HG03378 (cell line): Measurements from ENCODE around the gene HAS3.

Source experiments
- ATAC-seq: cut with Tn5 transposase; IDR thresholded peaks from one replicate; pipeline ENCODE4 v1.9.1; 2021; ENCODE audit warnings: mild to moderate bottlenecking, moderate library complexity; ENCODE audit not compliant: unreplicated experiment

Gene HAS3

GRCh38 chr16:69089091-69089910 lies 16.2 kb upstream of the HAS3 start:
- ATAC-seq = no peak

GRCh38 chr16:69093974-69094373 lies 11.5 kb upstream of the HAS3 start:
- no peak for ATAC-seq

- ATAC-seq = no peak
These were observed 11.0 kb upstream of the HAS3 start for GRCh38 chr16:69094501-69094900.

GRCh38 chr16:69095193-69095592 lies 10.3 kb upstream of the HAS3 start:
- no peak for ATAC-seq

- no peak for ATAC-seq
These were observed 5.3 kb upstream of the HAS3 start for GRCh38 chr16:69100071-69100691.

- no peak for ATAC-seq
These were observed 1.2 kb downstream of the HAS3 start for GRCh38 chr16:69106491-69107315.

- no peak for ATAC-seq
These were observed 2.0 kb downstream of the HAS3 start for GRCh38 chr16:69107316-69107962.

- ATAC-seq = no peak
These were observed 2.8 kb downstream of the HAS3 start for GRCh38 chr16:69108064-69108904.

- ATAC-seq = no peak
These were observed 3.4 kb downstream of the HAS3 start for GRCh38 chr16:69108905-69109252.

- ATAC-seq = no peak
These were observed 4.2 kb downstream of the HAS3 start for GRCh38 chr16:69109486-69110270.

GRCh38 chr16:69110406-69110805 lies 5.0 kb downstream of the HAS3 start:
- ATAC-seq = no peak

- ATAC-seq = no peak
These were observed 5.9 kb downstream of the HAS3 start for GRCh38 chr16:69111216-69111875.

- no peak for ATAC-seq
These were observed 6.4 kb downstream of the HAS3 start for GRCh38 chr16:69111876-69112230.

- no peak for ATAC-seq
These were observed 7.1 kb downstream of the HAS3 start for GRCh38 chr16:69112285-69113129.

GRCh38 chr16:69113216-69113615 lies 7.8 kb downstream of the HAS3 start:
- no peak for ATAC-seq

- ATAC-seq = no peak
These were observed 9.0 kb downstream of the HAS3 start for GRCh38 chr16:69114346-69114975.

- ATAC-seq = no peak
These were observed 9.5 kb downstream of the HAS3 start for GRCh38 chr16:69114976-69115355.

GRCh38 chr16:69115361-69115760 lies 9.9 kb downstream of the HAS3 start:
- no peak for ATAC-seq
